GM19397 (cell line): Measurements from ENCODE around the gene ZC2HC1B.
A peak's percentile ranks its signal among the peaks of the same experiment; 100 is the strongest.

Source experiments
- ATAC-seq: cut with Tn5 transposase; IDR thresholded peaks from one replicate; pipeline ENCODE4 v1.9.1; 2021; ENCODE audit warnings: mild to moderate bottlenecking, moderate library complexity; ENCODE audit not compliant: unreplicated experiment

Gene ZC2HC1B

DNA sequence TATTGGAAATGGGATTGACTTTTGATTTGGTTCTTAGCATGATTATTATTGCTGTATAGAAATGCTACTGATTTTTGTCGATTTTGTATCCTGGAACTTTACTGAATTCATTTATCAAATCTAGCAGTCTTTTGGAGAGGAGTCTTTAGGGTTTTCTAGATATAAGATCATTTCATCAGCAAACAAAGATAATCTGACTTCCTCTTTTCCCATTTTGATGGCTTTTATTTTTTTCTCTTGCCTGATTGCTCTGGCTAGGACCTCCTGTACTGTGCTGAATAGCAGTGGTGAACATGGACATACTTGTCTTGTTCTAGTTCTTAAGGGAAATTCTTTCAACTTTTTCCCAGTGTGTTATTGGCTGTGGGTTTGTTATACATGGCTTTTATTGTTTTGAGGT lies 64.6 kb downstream of the ZC2HC1B start:
- no peak for ATAC-seq

GRCh38 chr6:143929975-143930374 lies 65.7 kb downstream of the ZC2HC1B start:
- no peak for ATAC-seq

GRCh38 chr6:143934331-143934730 lies 70.1 kb downstream of the ZC2HC1B start:
- ATAC-seq: no peak

- no peak for ATAC-seq
Measured at GRCh38 chr6:143934867-143935266, 70.6 kb downstream of the ZC2HC1B start.

- ATAC-seq: no peak
Measured at GRCh38 chr6:143936347-143936746, 72.1 kb downstream of the ZC2HC1B start.

DNA sequence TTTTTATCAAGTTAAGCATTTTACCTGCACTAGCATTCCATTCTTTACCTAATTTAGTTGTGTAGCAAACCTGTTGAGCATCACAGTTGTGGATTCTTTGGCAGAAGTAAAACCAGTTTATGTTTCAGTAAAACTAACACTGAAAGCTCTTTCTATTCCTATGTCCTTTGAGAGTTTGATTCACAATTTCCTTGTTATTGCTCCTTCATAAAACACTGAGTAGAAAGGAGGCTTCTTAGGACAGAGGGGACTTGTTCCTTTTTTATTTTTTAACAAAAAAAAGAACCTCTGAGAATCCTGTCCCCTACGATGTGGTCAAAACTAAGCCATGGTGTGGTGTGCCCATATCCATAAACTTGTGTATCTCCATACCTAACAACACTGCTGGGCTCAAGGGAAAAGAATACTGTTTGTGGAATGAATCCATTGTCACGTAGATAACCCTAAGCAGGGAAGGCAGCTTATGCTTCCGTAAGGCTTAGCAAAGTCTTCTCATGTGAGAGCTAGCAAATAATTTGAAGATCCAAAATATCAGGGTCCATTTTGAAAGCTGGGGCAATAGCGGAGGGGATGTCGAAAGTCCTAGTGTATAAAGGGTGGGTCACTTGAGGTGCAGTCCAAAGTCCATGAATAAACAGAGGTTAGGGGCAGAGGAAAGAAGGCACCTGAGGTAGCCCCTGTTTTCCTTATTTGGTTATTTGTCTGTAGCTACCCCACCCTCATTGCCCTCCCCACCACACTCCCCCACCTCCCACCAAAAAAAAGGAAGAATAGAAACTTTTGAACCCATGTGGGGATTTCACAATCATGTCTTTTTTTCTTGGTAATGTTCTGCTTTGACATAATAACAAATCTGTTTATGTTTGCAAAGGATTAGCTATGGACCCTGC lies 72.7 kb downstream of the ZC2HC1B start:
- ATAC-seq: no peak

DNA sequence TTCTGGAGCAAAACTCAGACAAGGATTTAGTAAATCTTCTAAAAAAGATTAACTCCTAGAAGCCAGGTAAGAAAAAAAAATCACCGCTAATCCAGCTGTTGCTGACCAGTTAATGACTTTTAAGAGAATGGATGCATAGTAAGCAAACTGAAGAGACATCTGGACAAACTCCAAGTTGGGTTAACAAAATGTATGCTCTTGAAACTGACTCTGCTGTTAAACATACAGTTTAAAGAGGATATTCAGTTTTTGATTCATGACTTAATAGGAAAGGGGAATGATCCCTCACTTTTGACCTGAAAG lies 73.3 kb downstream of the ZC2HC1B start:
- no peak for ATAC-seq

GRCh38 chr6:143939364-143939763 lies 75.1 kb downstream of the ZC2HC1B start:
- no peak for ATAC-seq

DNA sequence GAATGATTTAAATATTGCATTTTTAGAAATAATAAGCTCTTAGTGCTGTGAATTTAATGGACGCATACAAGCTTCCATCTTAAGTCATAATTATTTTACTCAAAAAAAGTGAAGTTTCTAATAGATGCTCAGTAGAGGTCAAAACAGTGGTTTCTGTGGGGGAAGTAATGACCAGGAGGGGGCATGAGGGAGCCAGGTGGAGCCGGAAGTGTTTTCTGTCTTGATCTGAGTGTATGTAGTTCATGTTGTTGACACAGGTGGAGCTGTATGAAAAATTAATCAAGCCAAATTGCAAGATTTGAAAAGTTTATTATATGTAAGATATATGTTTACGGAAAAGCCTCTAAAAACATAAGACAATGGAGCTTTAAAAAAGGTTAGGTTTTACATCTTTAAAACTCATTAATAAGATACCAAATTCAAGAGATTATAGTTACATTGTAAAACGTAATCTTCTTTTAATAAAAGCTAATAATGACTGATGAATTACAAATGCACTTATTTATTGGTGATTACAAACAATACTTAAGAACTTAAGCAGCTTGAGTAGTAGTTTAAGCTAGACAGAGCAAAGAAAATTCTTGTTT lies 75.8 kb downstream of the ZC2HC1B start:
- peak; percentile 91 for ATAC-seq

DNA sequence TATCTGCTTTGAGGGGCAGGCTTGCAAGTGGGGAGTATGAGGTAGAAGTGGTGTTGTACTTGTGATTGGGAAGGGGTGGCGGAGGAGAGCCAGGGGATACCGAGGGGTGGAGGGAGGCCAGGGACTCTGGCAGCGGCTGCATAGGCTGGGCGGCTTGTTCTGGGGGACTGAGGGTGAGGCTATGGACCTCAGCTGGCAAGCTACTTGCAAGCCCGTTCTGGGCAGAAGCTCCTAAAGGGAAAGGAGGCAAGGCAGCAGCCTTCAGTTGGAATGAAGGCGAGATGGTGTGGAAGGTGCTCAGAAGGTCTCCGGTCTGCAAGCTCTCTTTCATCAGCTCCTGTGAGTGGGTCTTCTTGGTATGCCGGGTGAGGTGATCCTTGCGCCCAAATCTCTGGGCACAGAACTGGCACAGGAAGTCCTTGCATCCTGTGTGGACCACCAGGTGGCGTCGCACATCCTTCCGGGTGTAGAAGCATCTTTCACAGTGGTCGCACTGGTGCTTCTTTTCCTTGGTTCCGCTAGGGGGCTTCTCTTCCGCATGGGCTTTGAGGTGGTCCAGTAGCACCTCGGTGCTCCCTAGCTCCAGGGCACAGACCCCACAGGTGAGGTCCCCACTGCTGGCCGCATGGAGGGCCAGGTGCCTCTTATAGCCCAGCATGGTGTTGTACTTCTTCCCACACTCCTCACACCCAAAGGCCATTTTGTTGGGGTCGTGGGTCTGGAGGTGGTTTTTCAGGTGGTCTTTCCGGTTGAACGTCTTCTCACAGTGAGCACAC lies 77.8 kb downstream of the ZC2HC1B start:
- peak; percentile 62 for ATAC-seq

DNA sequence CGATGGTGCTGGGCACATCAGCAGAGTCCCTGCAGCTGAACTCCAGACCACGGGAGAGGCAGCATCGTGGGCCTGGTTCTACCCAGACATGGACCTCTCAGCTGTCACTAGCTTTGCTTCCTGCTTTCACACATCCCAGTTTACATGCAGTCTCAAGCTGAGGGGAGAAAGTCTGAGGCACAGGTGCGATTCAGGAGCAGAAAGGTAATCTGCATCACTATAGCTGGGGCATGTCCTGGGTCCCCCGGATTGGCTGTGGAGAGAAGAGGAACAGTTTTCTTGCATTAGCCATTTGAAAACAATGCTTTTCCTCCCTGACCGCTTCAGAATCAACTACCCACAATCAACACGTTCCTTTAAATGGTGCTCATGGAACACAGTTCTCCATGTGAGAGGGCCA lies 83.9 kb downstream of the ZC2HC1B start:
- ATAC-seq: no peak

- no peak for ATAC-seq
Measured at GRCh38 chr6:143949535-143949934, 85.3 kb downstream of the ZC2HC1B start.

DNA sequence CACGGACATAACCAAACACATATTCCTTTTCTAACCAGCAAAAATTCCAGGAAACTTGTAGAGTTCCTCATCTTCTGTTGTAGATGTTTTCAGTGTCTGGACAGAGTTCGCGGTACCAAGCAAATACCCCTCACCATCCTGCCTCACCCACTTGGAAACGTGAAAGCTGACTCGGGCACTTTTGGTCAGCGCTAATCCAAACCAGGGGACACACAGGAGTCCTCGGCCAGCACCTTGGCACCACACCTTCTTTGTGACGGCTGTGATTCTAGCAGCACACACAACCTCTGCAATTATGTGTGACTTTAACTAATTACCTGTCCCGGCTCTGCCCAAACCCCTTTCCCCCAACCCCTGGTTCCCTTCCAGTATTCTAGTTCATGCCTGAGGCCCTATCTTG lies 85.7 kb downstream of the ZC2HC1B start:
- no peak for ATAC-seq

GRCh38 chr6:143950875-143951274 lies 86.6 kb downstream of the ZC2HC1B start:
- ATAC-seq: no peak

DNA sequence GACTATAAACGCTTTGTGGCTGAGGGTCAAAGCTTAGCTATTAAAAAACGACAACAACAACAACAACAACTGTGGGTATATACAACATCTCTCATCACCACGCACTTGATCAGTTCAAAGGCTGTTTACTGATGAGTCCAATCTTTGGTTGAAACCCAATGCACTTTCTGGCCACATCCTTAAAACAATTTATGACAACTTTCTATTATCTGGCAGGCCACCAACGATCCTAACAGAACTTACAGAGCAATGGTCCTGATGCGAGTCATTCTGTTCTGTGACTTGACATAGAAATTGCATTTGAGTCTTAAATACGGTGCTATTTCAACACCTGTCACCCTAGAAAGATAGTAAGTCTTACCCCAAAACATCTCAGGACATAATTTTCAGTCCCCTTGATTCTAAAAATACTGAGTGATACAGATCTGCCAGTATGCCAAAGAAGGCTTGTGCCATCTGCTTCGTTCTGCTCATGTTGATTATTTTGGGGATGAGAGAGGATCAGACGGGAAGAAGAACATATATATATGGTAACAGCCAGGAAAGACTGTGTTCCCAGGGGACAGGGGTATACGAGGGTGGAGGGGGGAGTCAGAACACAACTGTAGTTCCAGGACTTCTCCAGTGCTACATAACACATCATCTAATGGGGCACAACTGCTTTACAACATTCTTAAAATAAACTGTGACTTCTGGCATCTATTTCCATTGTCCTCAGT lies 87.9 kb downstream of the ZC2HC1B start:
- ATAC-seq: no peak

DNA sequence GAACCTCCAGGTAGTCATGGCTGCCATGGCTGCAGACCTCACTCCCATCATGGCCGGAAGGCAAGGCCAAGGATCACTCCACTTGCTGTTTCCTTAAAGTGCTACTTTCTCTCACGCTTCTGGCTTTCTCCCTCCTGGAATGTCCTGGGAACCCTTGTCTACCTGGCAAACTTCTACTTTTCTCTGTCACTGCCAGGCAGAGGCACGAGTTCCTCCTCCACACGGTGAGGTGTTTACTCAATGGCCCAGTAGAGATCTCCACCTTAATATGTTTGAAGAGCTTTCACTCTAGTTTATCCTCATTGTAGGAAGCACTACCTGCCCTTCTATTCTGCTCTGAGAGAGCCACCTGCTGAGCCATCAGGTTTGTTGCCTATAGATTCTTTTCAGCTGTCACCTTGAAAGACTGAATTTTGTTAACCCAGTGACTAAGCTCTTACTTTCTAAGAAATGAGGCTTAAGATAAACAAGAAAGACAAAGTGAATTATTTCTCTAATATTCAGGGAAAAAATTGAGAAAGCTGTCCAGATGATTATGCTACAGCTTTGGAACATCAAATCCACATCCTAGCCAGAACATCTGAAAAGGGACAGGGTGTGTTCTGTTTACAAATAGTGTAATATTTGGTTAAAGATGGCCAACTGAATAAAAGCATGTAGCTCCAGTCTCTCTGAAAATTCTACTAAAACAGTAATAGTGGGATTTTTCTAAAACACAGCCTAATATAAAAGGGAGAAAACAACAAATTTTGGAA lies 88.8 kb downstream of the ZC2HC1B start:
- ATAC-seq: no peak

GRCh38 chr6:143953922-143954321 lies 89.6 kb downstream of the ZC2HC1B start:
- no peak for ATAC-seq

DNA sequence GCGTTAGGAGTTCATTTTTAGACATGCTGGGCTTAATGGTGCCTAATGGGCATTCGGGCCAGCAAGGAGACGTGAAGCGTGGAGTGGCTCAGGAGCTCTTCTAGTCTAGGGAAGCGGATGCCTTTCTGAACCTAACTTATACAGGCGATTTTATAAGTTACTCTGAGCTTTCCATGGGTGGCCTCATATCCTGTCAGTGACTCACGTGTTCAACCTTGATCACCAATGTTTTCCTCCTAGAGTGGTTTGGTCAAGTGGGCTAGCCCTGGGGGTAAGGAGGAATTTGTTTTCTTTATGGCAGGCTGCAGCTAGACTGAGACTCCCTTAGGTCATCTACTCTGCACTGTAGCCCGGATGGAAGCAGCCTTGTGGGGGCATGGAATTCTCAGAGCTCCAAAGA lies 91.7 kb downstream of the ZC2HC1B start:
- ATAC-seq: no peak

GRCh38 chr6:143957679-143958274 lies 93.5 kb downstream of the ZC2HC1B start:
- no peak for ATAC-seq

GRCh38 chr6:143958839-143959399 lies 94.6 kb downstream of the ZC2HC1B start:
- no peak for ATAC-seq
